Adrenal gland (tissue), 12 donors: ENCODE results near the gene GRPR. TPM values are rescaled to one million over a fixed set of nuclear protein-coding genes. Genes with fewer than 3 reads are reported as not detected.

Source experiments
- DNase-seq, 7 donors: peaks; one replicate each; pipeline ENCODE4 v3.0.0-alpha.2; 2019 to 2020
- H3K27ac ChIP-seq, 5 donors: fragments of 200-600 bp; sonication (generic) in 4 of 5; 1 replicate in 3 of 5; 2 replicates in 2 of 5; pipeline versions ENCODE4 v1.5.1 to v1.8.0; 2016 to 2020; ENCODE audit warnings: mild to moderate bottlenecking in 1 of 5
- H3K27me3 ChIP-seq: fragments of 200-600 bp; 2 replicates; pipeline ENCODE4 v1.8.0; 2021
- H3K36me3 ChIP-seq, 2 donors: fragments of 200-600 bp; replicated peaks in 1 of 2; 1 replicate in 1 of 2; 2 replicates in 1 of 2; pipeline versions ENCODE4 v1.5.1 to v1.8.0; 2018 to 2022
- H3K4me1 ChIP-seq, 2 donors: fragments of 200-600 bp; replicated peaks in 1 of 2; 1 replicate in 1 of 2; 2 replicates in 1 of 2; pipeline versions ENCODE4 v1.5.1 to v1.8.0; 2018 to 2021
- H3K4me3 ChIP-seq, 4 donors: fragments of 200-600 bp; sonication (generic) in 3 of 4; one replicate each; pipeline ENCODE4 v1.5.1; 2016 to 2018
- H3K9me3 ChIP-seq, 3 donors: fragments of 200-600 bp; sonication (generic) in 1 of 3; replicated peaks in 1 of 3; 1 replicate in 2 of 3; 2 replicates in 1 of 3; pipeline versions ENCODE4 v1.5.1 to v1.8.0; 2016 to 2021
- POLR2A ChIP-seq, 2 donors: fragments of 450-650 bp; IDR thresholded peaks; one replicate each; pipeline ENCODE4 v1.6.1; 2017; ENCODE audit warnings: antibody characterized with exemption in 2 of 2, mild to moderate bottlenecking in 2 of 2, moderate library complexity in 1 of 2
- WGBS, 4 donors: extraction: QIAGEN DNeasy Blood & Tissue Kit in 2 of 4; methylation state at CpG; one replicate each; pipeline versions ENCODE4 v1.1.5 to v1.1.7; 2013 to 2017; 5-methylcytosine and 5-hydroxymethylcytosine counted together
- intact Hi-C, 2 donors: fragments of 100-400 bp; cut with DNase I; formaldehyde crosslinking; loops; one replicate each; pipeline versions ENCODE4 v1.14.1 to v1.15.0; 2022 to 2023
- polyA plus RNA-seq, 3 donors: library from polyadenylated mRNA; stranded (reverse); fragments of 200-250 nt in 2 of 3; fragments of 350-450 nt in 1 of 3; fragmentation: Illumina TruSeq in 1 of 3; extraction: RNeasy Lipid Tissue Mini Kit (QIAGEN cat#74804) in 1 of 3; gene quantifications; one replicate each; pipeline ENCODE4 v1.2.3, GENCODE V29; 2013 to 2014
- total RNA-seq, 9 donors: library from RNA; depleted of rRNA in 4 of 9; stranded (reverse); fragments of >200 nt in 4 of 9; fragments of 120-200 nt in 1 of 9; fragmentation: NEBNext Ultra II Directional in 1 of 9; extraction: Animal tissue kit (Norgen Biotek cat#: 25700) in 1 of 9; gene quantifications; one replicate each; pipeline versions ENCODE4 v1.1.0 to v1.2.4, GENCODE V29; 2013 to 2023
- TF ChIP-seq, protein P1 (sequence below), 6 experiments: fragments of 450-650 bp in 4 of 6; fragments of 200-600 bp in 2 of 6; sonication (generic) in 1 of 6; IDR thresholded peaks; 1 replicate in 5 of 6; 2 replicates in 1 of 6; pipeline versions ENCODE4 v1.5.1 to v1.8.0; 2016 to 2021; ENCODE audit warnings: antibody characterized with exemption in 6 of 6, mild to moderate bottlenecking in 2 of 6, moderate library complexity in 1 of 6
- donor health status: healthy with polysubstance abuse.
- donor health status: Bipolar disorder and iron deficiency.
- donor health status: DM: yes; HTN: yes; CAD: no.
- donor health status: DM: no; HTN: no; CAD: no.
- donor health status: DM: no; HTN: no; CAD: no.
- donor health status: DM: yes; HTN: yes; CAD: no.

Gene GRPR
- total and polyA plus RNA-seq, 12 donors = 0.06 to 0.85 (median 0.16) TPM; not detected in 4

DNA sequence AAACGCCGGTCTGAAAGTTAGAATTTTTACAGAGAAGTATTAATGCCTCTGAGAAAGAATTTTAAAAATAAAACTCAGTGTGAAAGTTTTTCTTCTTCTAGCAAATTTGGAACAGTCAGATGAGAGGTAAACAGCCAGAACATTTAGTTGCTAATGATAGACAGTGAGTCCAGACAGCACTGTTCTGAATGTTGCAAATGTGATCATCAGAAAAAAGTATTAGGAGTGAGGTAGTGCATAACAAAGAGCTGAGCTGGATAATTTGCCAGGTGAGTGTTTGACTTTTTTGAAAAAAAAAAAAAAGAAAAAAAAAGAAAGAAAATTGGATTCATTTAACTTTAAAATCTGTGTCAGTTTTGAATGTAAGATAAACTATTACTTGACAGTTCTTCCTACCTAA, 42.0 kb upstream of the GRPR start:
- TF ChIP-seq POLR2A (IDR thresholded peaks at IDR 0.05) = no peak
- TF ChIP-seq, protein P1, sequence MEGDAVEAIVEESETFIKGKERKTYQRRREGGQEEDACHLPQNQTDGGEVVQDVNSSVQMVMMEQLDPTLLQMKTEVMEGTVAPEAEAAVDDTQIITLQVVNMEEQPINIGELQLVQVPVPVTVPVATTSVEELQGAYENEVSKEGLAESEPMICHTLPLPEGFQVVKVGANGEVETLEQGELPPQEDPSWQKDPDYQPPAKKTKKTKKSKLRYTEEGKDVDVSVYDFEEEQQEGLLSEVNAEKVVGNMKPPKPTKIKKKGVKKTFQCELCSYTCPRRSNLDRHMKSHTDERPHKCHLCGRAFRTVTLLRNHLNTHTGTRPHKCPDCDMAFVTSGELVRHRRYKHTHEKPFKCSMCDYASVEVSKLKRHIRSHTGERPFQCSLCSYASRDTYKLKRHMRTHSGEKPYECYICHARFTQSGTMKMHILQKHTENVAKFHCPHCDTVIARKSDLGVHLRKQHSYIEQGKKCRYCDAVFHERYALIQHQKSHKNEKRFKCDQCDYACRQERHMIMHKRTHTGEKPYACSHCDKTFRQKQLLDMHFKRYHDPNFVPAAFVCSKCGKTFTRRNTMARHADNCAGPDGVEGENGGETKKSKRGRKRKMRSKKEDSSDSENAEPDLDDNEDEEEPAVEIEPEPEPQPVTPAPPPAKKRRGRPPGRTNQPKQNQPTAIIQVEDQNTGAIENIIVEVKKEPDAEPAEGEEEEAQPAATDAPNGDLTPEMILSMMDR (IDR thresholded peaks at IDR 0.05) = no peak

DNA sequence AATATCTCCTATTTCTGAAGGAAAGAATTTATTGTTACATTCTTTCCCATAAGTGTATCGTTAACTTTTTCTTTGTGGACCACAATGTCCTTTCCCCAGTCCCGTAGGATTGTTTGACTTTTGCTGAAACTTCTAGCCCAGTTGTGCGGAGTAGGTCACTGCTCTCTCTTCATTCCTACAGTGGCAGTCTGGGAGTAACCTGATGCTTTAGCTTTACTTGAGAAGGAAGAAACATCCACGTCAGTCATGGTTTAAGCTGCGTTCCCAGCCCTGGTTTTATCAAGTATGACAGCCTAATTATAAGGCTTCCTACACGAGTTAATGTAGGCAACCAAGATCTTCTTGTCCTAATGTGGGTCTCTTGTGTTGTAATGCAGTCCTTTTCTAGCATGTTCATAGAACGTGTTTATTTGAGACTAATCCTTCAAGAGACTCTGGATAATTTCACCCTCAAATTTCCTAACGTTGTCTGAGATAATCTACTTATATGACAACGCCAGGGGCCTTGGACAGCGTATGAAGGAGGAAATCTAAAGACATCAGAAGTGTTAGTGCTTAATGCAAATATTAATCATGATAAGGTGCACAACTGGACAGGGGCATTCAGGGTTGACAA, 40.8 kb upstream of the GRPR start:
- H3K27me3 ChIP-seq = peaks cover 19% of the 10 kb centered on the region
- intact Hi-C loops = no loop called here
- TF ChIP-seq POLR2A (IDR thresholded peaks at IDR 0.05) = no peak
- TF ChIP-seq, protein P1 (IDR thresholded peaks at IDR 0.05) = no peak
- 65 to 72% (median 70%) methylated on average over 8 to 10 of the region's 10 CpGs for WGBS, 4 donors
- no peaks in the 10 kb centered on the region for H3K9me3 ChIP-seq
- no peak overlapping the region for H3K4me3 ChIP-seq
- H3K36me3 ChIP-seq = no peaks in the 10 kb centered on the region
- H3K4me1 ChIP-seq = no peaks in the 10 kb centered on the region
- H3K27ac ChIP-seq = no peak overlapping the region
- DNase-seq = no peak

More for the DNA sequence above, 42.0 kb upstream of the GRPR start:
- Histone ChIP-seq H3K4me3 (no peak overlapping the region), H3K4me1 (no peaks in the 10 kb centered on the region), H3K36me3 (no peaks in the 10 kb centered on the region), H3K27me3 (peaks cover 19% of the 10 kb centered on the region), H3K27ac (no peak overlapping the region), H3K9me3 (no peaks in the 10 kb centered on the region)
- WGBS, 4 donors = 81 to 89% (median 86%) methylated on average over 2 of the region's 2 CpGs
- DNase-seq = no peak
- intact Hi-C loops = no loop called here

DNA sequence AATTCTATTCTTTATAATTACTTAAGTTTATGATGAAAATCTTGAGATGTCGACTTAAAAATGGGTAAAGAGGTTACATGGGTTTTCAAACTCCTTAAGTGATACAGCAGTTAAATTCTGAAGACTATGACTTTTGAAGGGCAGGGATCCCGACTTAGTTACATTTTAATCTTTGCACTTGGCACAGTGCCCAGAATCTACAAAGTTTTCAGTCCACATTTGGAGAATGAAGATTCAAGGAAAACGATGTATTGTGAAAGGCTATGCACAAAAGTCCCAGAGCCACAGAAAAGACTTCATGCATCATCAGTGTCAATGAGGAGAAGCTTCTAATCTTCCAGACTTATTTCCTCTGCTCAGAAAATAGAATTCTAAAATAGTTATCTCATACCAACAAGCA, 36.3 kb upstream of the GRPR start:
- Histone ChIP-seq H3K9me3 (no peaks in the 10 kb centered on the region), H3K27me3 (peaks cover 19% of the 10 kb centered on the region), H3K36me3 (no peaks in the 10 kb centered on the region), H3K4me1 (no peaks in the 10 kb centered on the region), H3K27ac (no peak overlapping the region), H3K4me3 (no peak overlapping the region)
- 32 to 50% (median 35%) methylated on average over 3 of the region's 3 CpGs for whole genome bisulfite sequencing, 4 donors
- TF ChIP-seq POLR2A (IDR thresholded peaks at IDR 0.05) = no peak
- TF ChIP-seq, protein P1 (IDR thresholded peaks at IDR 0.05) = no peak
- DNase-seq = no peak
- intact Hi-C loops = no loop called here

DNA sequence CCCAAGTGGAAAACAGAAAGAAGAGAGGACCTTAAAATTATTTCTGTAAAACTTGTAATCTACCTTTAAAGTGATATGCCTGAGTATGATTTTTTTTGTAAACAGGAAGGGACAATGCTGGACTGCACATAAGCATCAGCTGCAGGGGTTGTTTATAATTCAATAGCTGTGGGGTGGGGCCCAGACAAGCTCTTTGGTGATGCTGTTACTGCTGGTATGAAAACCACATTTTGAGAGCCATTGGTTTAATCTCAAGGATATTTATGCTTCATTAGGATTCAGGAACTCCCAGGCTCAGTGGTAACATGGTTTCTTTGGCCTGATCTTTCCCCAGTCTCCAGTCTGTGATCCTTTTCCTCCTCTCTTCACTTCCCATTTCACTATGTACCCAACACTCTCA, 34.3 kb upstream of the GRPR start:
- intact Hi-C loops = no loop called here
- H3K9me3 ChIP-seq = no peaks in the 10 kb centered on the region
- H3K36me3 ChIP-seq = no peaks in the 10 kb centered on the region
- H3K27me3 ChIP-seq = peaks cover 5% of the 10 kb centered on the region
- no peak overlapping the region for H3K4me3 ChIP-seq
- no peaks in the 10 kb centered on the region for H3K4me1 ChIP-seq
- TF ChIP-seq, protein P1 (IDR thresholded peaks at IDR 0.05) = no peak
- no peak for TF ChIP-seq POLR2A (IDR thresholded peaks at IDR 0.05)
- H3K27ac ChIP-seq = no peak overlapping the region
- no peak for DNase-seq
